ENCODE results near the gene ITPR3.

- TF ChIP-seq, protein P1, sequence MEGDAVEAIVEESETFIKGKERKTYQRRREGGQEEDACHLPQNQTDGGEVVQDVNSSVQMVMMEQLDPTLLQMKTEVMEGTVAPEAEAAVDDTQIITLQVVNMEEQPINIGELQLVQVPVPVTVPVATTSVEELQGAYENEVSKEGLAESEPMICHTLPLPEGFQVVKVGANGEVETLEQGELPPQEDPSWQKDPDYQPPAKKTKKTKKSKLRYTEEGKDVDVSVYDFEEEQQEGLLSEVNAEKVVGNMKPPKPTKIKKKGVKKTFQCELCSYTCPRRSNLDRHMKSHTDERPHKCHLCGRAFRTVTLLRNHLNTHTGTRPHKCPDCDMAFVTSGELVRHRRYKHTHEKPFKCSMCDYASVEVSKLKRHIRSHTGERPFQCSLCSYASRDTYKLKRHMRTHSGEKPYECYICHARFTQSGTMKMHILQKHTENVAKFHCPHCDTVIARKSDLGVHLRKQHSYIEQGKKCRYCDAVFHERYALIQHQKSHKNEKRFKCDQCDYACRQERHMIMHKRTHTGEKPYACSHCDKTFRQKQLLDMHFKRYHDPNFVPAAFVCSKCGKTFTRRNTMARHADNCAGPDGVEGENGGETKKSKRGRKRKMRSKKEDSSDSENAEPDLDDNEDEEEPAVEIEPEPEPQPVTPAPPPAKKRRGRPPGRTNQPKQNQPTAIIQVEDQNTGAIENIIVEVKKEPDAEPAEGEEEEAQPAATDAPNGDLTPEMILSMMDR (IDR thresholded peaks at IDR 0.05): no peak
- TF ChIP-seq POLR2A (IDR thresholded peaks at IDR 0.05): no peak
These were observed 107.9 kb downstream of the ITPR3 start for GRCh38 chr6:33729059-33729458.
